ENCODE data around the gene ITIH5.
A peak's percentile ranks its signal among the peaks of the same experiment; 100 is the strongest.

The ITIH5 gene

GRCh38 chr10:7651853-7652470 lies 14.8 kb downstream of the ITIH5 start:
- 94% methylated on average over 5 of the region's 7 CpGs for WGBS (ENCODE audit: insufficient coverage)
- Histone ChIP-seq H3K4me3 (ENCODE audit: control insufficient read depth in 1 of 7, extremely low read depth in 1 of 7, insufficient read depth in 4 of 7, low read depth in 2 of 7, low read length in 6 of 7) (no peak overlapping the region), H3K27me3 (replicated peaks in 2 of 5; ENCODE audit: control insufficient read depth in 4 of 5, insufficient read depth in 5 of 5, low read length in 4 of 5) (peaks cover 0 to 12% (median 2%) of the 10 kb centered on the region in 5 experiments), H3K9me3 (ENCODE audit: control extremely low read depth in 1 of 5, control insufficient read depth in 4 of 5, insufficient read depth in 2 of 5, low read depth in 1 of 5, low read length in 4 of 5) (peaks cover 0 to 3% (median 0%) of the 10 kb centered on the region in 5 experiments), H3K36me3 (ENCODE audit: control insufficient read depth in 4 of 4, insufficient read depth in 4 of 4, low read length in 3 of 4) (no peaks in the 10 kb centered on the region), H3K27ac (ENCODE audit: insufficient read depth in 1 of 2, low read depth in 1 of 2, low read length in 2 of 2, poor library complexity in 1 of 2, severe bottlenecking in 2 of 2) (no peak overlapping the region), H3K4me1 (ENCODE audit: control extremely low read depth in 1 of 4, control insufficient read depth in 4 of 4, insufficient read depth in 4 of 4, low read length in 3 of 4) (no peaks in the 10 kb centered on the region)
- POLR2A ChIA-PET, result no interaction called here
- CTCF ChIA-PET, result no interaction called here
- DNase-seq, result no peak

GRCh38 chr10:7649673-7650300 lies 17.0 kb downstream of the ITIH5 start:
- peak in 1 of 3 donors; percentile 17 for DNase-seq
- 100% methylated on average over 1 of the region's 6 CpGs for WGBS (ENCODE audit: insufficient coverage)
- Histone ChIP-seq H3K27me3 (replicated peaks in 2 of 5; ENCODE audit: control insufficient read depth in 4 of 5, insufficient read depth in 5 of 5, low read length in 4 of 5) (peaks cover 0 to 14% (median 2%) of the 10 kb centered on the region in 5 experiments), H3K36me3 (ENCODE audit: control insufficient read depth in 4 of 4, insufficient read depth in 4 of 4, low read length in 3 of 4) (no peaks in the 10 kb centered on the region), H3K9me3 (ENCODE audit: control extremely low read depth in 1 of 5, control insufficient read depth in 4 of 5, insufficient read depth in 2 of 5, low read depth in 1 of 5, low read length in 4 of 5) (peaks cover 0 to 3% (median 0%) of the 10 kb centered on the region in 5 experiments), H3K4me3 (ENCODE audit: control insufficient read depth in 1 of 7, extremely low read depth in 1 of 7, insufficient read depth in 4 of 7, low read depth in 2 of 7, low read length in 6 of 7) (no peak overlapping the region), H3K4me1 (ENCODE audit: control extremely low read depth in 1 of 4, control insufficient read depth in 4 of 4, insufficient read depth in 4 of 4, low read length in 3 of 4) (no peaks in the 10 kb centered on the region), H3K27ac (ENCODE audit: insufficient read depth in 1 of 2, low read depth in 1 of 2, low read length in 2 of 2, poor library complexity in 1 of 2, severe bottlenecking in 2 of 2) (no peak overlapping the region)
- ChIA-PET POLR2A (interaction anchor here (0.7 kb wide), 1 partner anchor 16 kb away, joined by 4 read pairs; no protein-coding TSS in a partner anchor), CTCF (no interaction called here)

- H3K36me3 ChIP-seq (ENCODE audit: control insufficient read depth in 4 of 4, insufficient read depth in 4 of 4, low read length in 3 of 4), result no peaks in the 10 kb centered on the region
- H3K9me3 ChIP-seq (ENCODE audit: control extremely low read depth in 1 of 5, control insufficient read depth in 4 of 5, insufficient read depth in 2 of 5, low read depth in 1 of 5, low read length in 4 of 5), result no peaks in the 10 kb centered on the region
- no peak for DNase-seq
- 100% methylated on average over 1 of the region's 4 CpGs for WGBS (ENCODE audit: insufficient coverage)
- POLR2A ChIA-PET, result no interaction called here
- CTCF ChIA-PET, result no interaction called here
- no peak overlapping the region for H3K4me3 ChIP-seq (ENCODE audit: control insufficient read depth in 1 of 7, extremely low read depth in 1 of 7, insufficient read depth in 4 of 7, low read depth in 2 of 7, low read length in 6 of 7)
- peaks cover 0 to 7% (median 0%) of the 10 kb centered on the region in 5 experiments for H3K27me3 ChIP-seq (replicated peaks in 2 of 5; ENCODE audit: control insufficient read depth in 4 of 5, insufficient read depth in 5 of 5, low read length in 4 of 5)
- no peak overlapping the region for H3K27ac ChIP-seq (ENCODE audit: insufficient read depth in 1 of 2, low read depth in 1 of 2, low read length in 2 of 2, poor library complexity in 1 of 2, severe bottlenecking in 2 of 2)
- H3K4me1 ChIP-seq (ENCODE audit: control extremely low read depth in 1 of 4, control insufficient read depth in 4 of 4, insufficient read depth in 4 of 4, low read length in 3 of 4), result no peaks in the 10 kb centered on the region
These were observed 19.6 kb downstream of the ITIH5 start for GRCh38 chr10:7647062-7647664.

GRCh38 chr10:7642491-7643011 lies 24.2 kb downstream of the ITIH5 start:
- Histone ChIP-seq H3K27me3 (replicated peaks in 2 of 5; ENCODE audit: control insufficient read depth in 4 of 5, insufficient read depth in 5 of 5, low read length in 4 of 5) (peaks cover 0 to 3% (median 0%) of the 10 kb centered on the region in 5 experiments), H3K27ac (ENCODE audit: insufficient read depth in 1 of 2, low read depth in 1 of 2, low read length in 2 of 2, poor library complexity in 1 of 2, severe bottlenecking in 2 of 2) (no peak overlapping the region), H3K4me1 (ENCODE audit: control extremely low read depth in 1 of 4, control insufficient read depth in 4 of 4, insufficient read depth in 4 of 4, low read length in 3 of 4) (no peaks in the 10 kb centered on the region), H3K4me3 (ENCODE audit: control insufficient read depth in 1 of 7, extremely low read depth in 1 of 7, insufficient read depth in 4 of 7, low read depth in 2 of 7, low read length in 6 of 7) (no peak overlapping the region), H3K36me3 (ENCODE audit: control insufficient read depth in 4 of 4, insufficient read depth in 4 of 4, low read length in 3 of 4) (no peaks in the 10 kb centered on the region), H3K9me3 (ENCODE audit: control extremely low read depth in 1 of 5, control insufficient read depth in 4 of 5, insufficient read depth in 2 of 5, low read depth in 1 of 5, low read length in 4 of 5) (peaks cover 0 to 9% (median 4%) of the 10 kb centered on the region in 5 experiments)
- CTCF ChIA-PET, result no interaction called here
- no peak for DNase-seq
- POLR2A ChIA-PET, result no interaction called here
- 86% methylated on average over 5 of the region's 5 CpGs for WGBS (ENCODE audit: insufficient coverage)

- peaks cover 0 to 9% (median 4%) of the 10 kb centered on the region in 5 experiments for H3K9me3 ChIP-seq (ENCODE audit: control extremely low read depth in 1 of 5, control insufficient read depth in 4 of 5, insufficient read depth in 2 of 5, low read depth in 1 of 5, low read length in 4 of 5)
- WGBS (ENCODE audit: insufficient coverage), result 97% methylated on average over 6 of the region's 7 CpGs
- POLR2A ChIA-PET, result no interaction called here
- H3K27me3 ChIP-seq (replicated peaks in 2 of 5; ENCODE audit: control insufficient read depth in 4 of 5, insufficient read depth in 5 of 5, low read length in 4 of 5), result no peaks in the 10 kb centered on the region
- CTCF ChIA-PET, result interaction anchor here (0.6 to 1.1 kb wide), 2 partner anchors 53 to 119 kb away, joined by 3 to 4 read pairs; no protein-coding TSS in a partner anchor
- no peak overlapping the region for H3K4me3 ChIP-seq (ENCODE audit: control insufficient read depth in 1 of 7, extremely low read depth in 1 of 7, insufficient read depth in 4 of 7, low read depth in 2 of 7, low read length in 6 of 7)
- no peak overlapping the region for H3K27ac ChIP-seq (ENCODE audit: insufficient read depth in 1 of 2, low read depth in 1 of 2, low read length in 2 of 2, poor library complexity in 1 of 2, severe bottlenecking in 2 of 2)
- H3K36me3 ChIP-seq (ENCODE audit: control insufficient read depth in 4 of 4, insufficient read depth in 4 of 4, low read length in 3 of 4), result no peaks in the 10 kb centered on the region
- H3K4me1 ChIP-seq (ENCODE audit: control extremely low read depth in 1 of 4, control insufficient read depth in 4 of 4, insufficient read depth in 4 of 4, low read length in 3 of 4), result no peaks in the 10 kb centered on the region
- DNase-seq, result no peak
These were observed 31.2 kb downstream of the ITIH5 start for GRCh38 chr10:7635408-7636125.

- WGBS (ENCODE audit: insufficient coverage), result 94% methylated on average over 8 of the region's 10 CpGs
- no peak for DNase-seq
- no peaks in the 10 kb centered on the region for H3K36me3 ChIP-seq (ENCODE audit: control insufficient read depth in 4 of 4, insufficient read depth in 4 of 4, low read length in 3 of 4)
- H3K27ac ChIP-seq (ENCODE audit: insufficient read depth in 1 of 2, low read depth in 1 of 2, low read length in 2 of 2, poor library complexity in 1 of 2, severe bottlenecking in 2 of 2), result no peak overlapping the region
- CTCF ChIA-PET, result no interaction called here
- no peak overlapping the region for H3K4me3 ChIP-seq (ENCODE audit: control insufficient read depth in 1 of 7, extremely low read depth in 1 of 7, insufficient read depth in 4 of 7, low read depth in 2 of 7, low read length in 6 of 7)
- no peaks in the 10 kb centered on the region for H3K27me3 ChIP-seq (replicated peaks in 2 of 5; ENCODE audit: control insufficient read depth in 4 of 5, insufficient read depth in 5 of 5, low read length in 4 of 5)
- H3K4me1 ChIP-seq (ENCODE audit: control extremely low read depth in 1 of 4, control insufficient read depth in 4 of 4, insufficient read depth in 4 of 4, low read length in 3 of 4), result no peaks in the 10 kb centered on the region
- POLR2A ChIA-PET, result interaction anchor here (0.6 kb wide), 2 partner anchors 15 to 1000 kb away, joined by 3 to 4 read pairs; no protein-coding TSS in a partner anchor
- H3K9me3 ChIP-seq (ENCODE audit: control extremely low read depth in 1 of 5, control insufficient read depth in 4 of 5, insufficient read depth in 2 of 5, low read depth in 1 of 5, low read length in 4 of 5), result peaks cover 0 to 9% (median 4%) of the 10 kb centered on the region in 5 experiments
These were observed 32.4 kb downstream of the ITIH5 start for GRCh38 chr10:7634142-7634894.
